ENCODE results near the gene ADAM22.
"Not testable (repeated sequence)": the region's sequence is repeated elsewhere in the genome, so short reads cannot be mapped to it uniquely, and the experiment has no call there.

The ADAM22 gene

DNA sequence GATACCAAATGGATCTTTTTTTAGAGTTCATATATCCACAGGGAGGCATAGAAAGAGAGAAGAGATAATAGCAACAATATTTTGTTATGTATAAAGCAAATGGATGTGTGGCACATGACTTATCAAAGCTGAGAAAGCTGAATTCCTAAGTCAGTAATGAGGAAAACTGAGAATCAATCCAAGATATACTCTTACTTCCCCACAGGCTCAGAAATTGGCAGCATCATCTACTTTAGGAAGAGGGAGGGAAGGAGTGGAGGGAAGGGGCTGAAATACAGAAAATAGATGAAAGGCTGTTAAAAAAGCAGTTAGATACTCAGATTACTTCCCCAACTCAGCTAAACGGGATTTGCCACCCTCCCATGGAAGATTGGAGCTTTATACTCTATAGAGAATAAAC lies 222.3 kb downstream of the ADAM22 start:
- Histone ChIP-seq H3K79me2 (ENCODE audit: control insufficient read depth, low read length) (no peaks in the 10 kb centered on the region), H3K27me3 (ENCODE audit: control insufficient read depth, low read length) (no peaks in the 10 kb centered on the region), H4K20me1 (ENCODE audit: control insufficient read depth, insufficient read depth, low read depth, low read length) (no peaks in the 10 kb centered on the region), H3K27ac (ENCODE audit: low read depth, low read length) (no peak overlapping the region), H3K36me3 (ENCODE audit: control insufficient read depth, low read length) (no peaks in the 10 kb centered on the region), H3K4me1 (ENCODE audit: control insufficient read depth, low read length) (no peaks in the 10 kb centered on the region), H3K9me3 (ENCODE audit: control insufficient read depth, insufficient read depth, low read length) (no peaks in the 10 kb centered on the region), H3F3A (ENCODE audit: control insufficient read depth, insufficient read depth) (no peaks in the 10 kb centered on the region), H3K4me2 (ENCODE audit: low read length) (no peak overlapping the region), H3K9me2 (replicated peaks; ENCODE audit: control insufficient read depth, low read length) (no peaks in the 10 kb centered on the region), H3K4me3 (ENCODE audit: low read length) (no peak overlapping the region)
- TF ChIP-seq, protein P1, sequence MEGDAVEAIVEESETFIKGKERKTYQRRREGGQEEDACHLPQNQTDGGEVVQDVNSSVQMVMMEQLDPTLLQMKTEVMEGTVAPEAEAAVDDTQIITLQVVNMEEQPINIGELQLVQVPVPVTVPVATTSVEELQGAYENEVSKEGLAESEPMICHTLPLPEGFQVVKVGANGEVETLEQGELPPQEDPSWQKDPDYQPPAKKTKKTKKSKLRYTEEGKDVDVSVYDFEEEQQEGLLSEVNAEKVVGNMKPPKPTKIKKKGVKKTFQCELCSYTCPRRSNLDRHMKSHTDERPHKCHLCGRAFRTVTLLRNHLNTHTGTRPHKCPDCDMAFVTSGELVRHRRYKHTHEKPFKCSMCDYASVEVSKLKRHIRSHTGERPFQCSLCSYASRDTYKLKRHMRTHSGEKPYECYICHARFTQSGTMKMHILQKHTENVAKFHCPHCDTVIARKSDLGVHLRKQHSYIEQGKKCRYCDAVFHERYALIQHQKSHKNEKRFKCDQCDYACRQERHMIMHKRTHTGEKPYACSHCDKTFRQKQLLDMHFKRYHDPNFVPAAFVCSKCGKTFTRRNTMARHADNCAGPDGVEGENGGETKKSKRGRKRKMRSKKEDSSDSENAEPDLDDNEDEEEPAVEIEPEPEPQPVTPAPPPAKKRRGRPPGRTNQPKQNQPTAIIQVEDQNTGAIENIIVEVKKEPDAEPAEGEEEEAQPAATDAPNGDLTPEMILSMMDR (IDR thresholded peaks at IDR 0.05; ENCODE audit: low read depth, low read length, poor library complexity, severe bottlenecking): no peak
- no peak for TF ChIP-seq EZH2phosphoT487 (IDR thresholded peaks at IDR 0.05; ENCODE audit: borderline replicate concordance, low read length)

DNA sequence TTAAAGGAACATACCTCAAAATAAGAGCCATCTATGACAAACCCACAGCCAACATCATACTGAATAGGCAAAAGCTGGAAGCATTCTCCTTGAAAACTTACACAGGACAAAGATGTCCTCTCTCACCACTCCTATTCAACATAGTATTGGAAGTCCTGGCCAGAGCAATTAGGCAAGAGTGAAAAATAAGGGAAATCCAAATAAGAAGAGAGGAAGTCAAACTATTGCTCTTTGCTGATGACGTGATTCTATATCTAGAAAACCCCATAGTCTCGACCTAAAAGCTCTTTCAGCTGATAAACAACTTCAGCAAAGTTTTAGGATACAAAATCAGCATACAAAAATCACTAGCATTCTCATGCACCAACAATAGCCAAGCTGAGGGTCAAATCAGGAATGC lies 225.7 kb downstream of the ADAM22 start:
- not testable (repeated sequence) for H3K4me3 ChIP-seq (ENCODE audit: low read length); H3K4me1 ChIP-seq (ENCODE audit: control insufficient read depth, low read length); H3K27ac ChIP-seq (ENCODE audit: low read depth, low read length); H3F3A ChIP-seq (ENCODE audit: control insufficient read depth, insufficient read depth); H3K36me3 ChIP-seq (ENCODE audit: control insufficient read depth, low read length); H3K9me2 ChIP-seq (replicated peaks; ENCODE audit: control insufficient read depth, low read length); H3K79me2 ChIP-seq (ENCODE audit: control insufficient read depth, low read length); H3K4me2 ChIP-seq (ENCODE audit: low read length); H4K20me1 ChIP-seq (ENCODE audit: control insufficient read depth, insufficient read depth, low read depth, low read length); H3K9me3 ChIP-seq (ENCODE audit: control insufficient read depth, insufficient read depth, low read length); H3K27me3 ChIP-seq (ENCODE audit: control insufficient read depth, low read length)

DNA sequence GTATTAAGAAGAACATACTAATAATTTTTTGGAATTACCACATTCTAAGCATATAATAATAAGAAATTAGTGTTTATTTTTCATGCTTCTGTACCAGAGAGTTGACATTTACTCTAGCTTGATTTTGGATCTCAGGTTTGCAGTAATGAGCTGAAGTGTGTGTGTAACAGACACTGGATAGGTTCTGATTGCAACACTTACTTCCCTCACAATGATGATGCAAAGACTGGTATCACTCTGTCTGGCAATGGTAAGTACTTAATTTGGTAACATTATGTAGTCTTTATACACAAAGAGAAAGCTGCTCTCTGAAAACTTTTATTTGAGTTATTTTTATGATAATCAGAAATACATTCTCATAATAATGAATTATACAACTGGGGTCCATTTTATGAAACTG lies 231.6 kb downstream of the ADAM22 start:
- Histone ChIP-seq H3K27me3 (ENCODE audit: control insufficient read depth, low read length) (no peaks in the 10 kb centered on the region), H3K4me1 (ENCODE audit: control insufficient read depth, low read length) (no peaks in the 10 kb centered on the region), H3K4me3 (ENCODE audit: low read length) (no peak overlapping the region), H3K79me2 (ENCODE audit: control insufficient read depth, low read length) (no peaks in the 10 kb centered on the region), H3K9me3 (ENCODE audit: control insufficient read depth, insufficient read depth, low read length) (no peaks in the 10 kb centered on the region), H3F3A (ENCODE audit: control insufficient read depth, insufficient read depth) (no peaks in the 10 kb centered on the region), H3K36me3 (ENCODE audit: control insufficient read depth, low read length) (no peaks in the 10 kb centered on the region), H3K9me2 (replicated peaks; ENCODE audit: control insufficient read depth, low read length) (no peaks in the 10 kb centered on the region), H3K27ac (ENCODE audit: low read depth, low read length) (no peak overlapping the region), H3K4me2 (ENCODE audit: low read length) (no peak overlapping the region), H4K20me1 (ENCODE audit: control insufficient read depth, insufficient read depth, low read depth, low read length) (no peaks in the 10 kb centered on the region)
- TF ChIP-seq EZH2phosphoT487 (IDR thresholded peaks at IDR 0.05; ENCODE audit: borderline replicate concordance, low read length): no peak
- TF ChIP-seq, protein P1 (IDR thresholded peaks at IDR 0.05; ENCODE audit: low read depth, low read length, poor library complexity, severe bottlenecking): no peak

DNA sequence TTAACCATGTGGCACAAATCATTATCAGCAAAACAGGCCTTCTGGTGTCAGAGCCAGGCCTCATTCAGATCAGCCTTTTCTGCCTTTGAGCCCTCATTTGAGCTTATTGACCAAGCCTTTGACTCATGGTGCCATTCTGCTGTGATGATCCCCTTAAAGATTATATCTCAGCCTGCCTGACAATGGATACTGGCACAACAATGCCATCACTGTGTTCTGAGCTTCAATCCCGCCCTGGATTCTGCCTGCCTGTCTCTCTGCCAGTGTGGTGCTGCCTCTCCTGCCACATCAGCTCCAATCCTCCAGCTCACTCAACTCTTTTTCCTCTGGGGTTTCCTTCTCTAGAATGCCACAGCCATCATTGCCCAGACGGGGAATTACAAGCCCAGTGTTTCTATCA lies 233.2 kb downstream of the ADAM22 start:
- no peak overlapping the region for H3K27ac ChIP-seq (ENCODE audit: low read depth, low read length)
- no peak overlapping the region for H3K4me2 ChIP-seq (ENCODE audit: low read length)
- H3K27me3 ChIP-seq (ENCODE audit: control insufficient read depth, low read length): no peaks in the 10 kb centered on the region
- no peaks in the 10 kb centered on the region for H3K79me2 ChIP-seq (ENCODE audit: control insufficient read depth, low read length)
- no peaks in the 10 kb centered on the region for H3F3A ChIP-seq (ENCODE audit: control insufficient read depth, insufficient read depth)
- H3K36me3 ChIP-seq (ENCODE audit: control insufficient read depth, low read length): no peaks in the 10 kb centered on the region
- H4K20me1 ChIP-seq (ENCODE audit: control insufficient read depth, insufficient read depth, low read depth, low read length): no peaks in the 10 kb centered on the region
- H3K4me3 ChIP-seq (ENCODE audit: low read length): no peak overlapping the region
- no peaks in the 10 kb centered on the region for H3K9me3 ChIP-seq (ENCODE audit: control insufficient read depth, insufficient read depth, low read length)
- H3K4me1 ChIP-seq (ENCODE audit: control insufficient read depth, low read length): no peaks in the 10 kb centered on the region
- no peak for TF ChIP-seq EZH2phosphoT487 (IDR thresholded peaks at IDR 0.05; ENCODE audit: borderline replicate concordance, low read length)
- TF ChIP-seq, protein P1 (IDR thresholded peaks at IDR 0.05; ENCODE audit: low read depth, low read length, poor library complexity, severe bottlenecking): no peak
- H3K9me2 ChIP-seq (replicated peaks; ENCODE audit: control insufficient read depth, low read length): no peaks in the 10 kb centered on the region

All from DOHH2 (cell line).